Right ventricle myocardium inferior (tissue), 1 donor: ENCODE results near the gene LMO7. TPM values are rescaled to one million over a fixed set of nuclear protein-coding genes. Genes with fewer than 3 reads are reported as not detected.

Source experiments
- ATAC-seq: fragments of 200-7000 bp; cut with Tn5 transposase; one replicate; pipeline ENCODE4 v1.9.1; 2020; ENCODE audit warnings: mild to moderate bottlenecking, moderate library complexity
- DNase-seq: peaks from one replicate; pipeline ENCODE4 v3.0.0; 2021; ENCODE audit errors: missing footprints
- intact Hi-C: fragments of 100-400 bp; cut with DNase I; formaldehyde crosslinking; loops from one replicate; pipeline ENCODE4 v1.11.0; 2022
- long read RNA-seq: library from polyadenylated mRNA; unstranded; transcript quantifications from one replicate; pipeline ENCODE4 v2.0.0, GENCODE V29; 2021
- total RNA-seq: library from RNA; stranded (reverse); fragmentation: NEBNext Ultra II Directional; extraction: Animal tissue kit (Norgen Biotek cat#: 25700); gene quantifications from one replicate; pipeline ENCODE4 v1.2.1, GENCODE V29; 2021
- donor health status: DM: no; HTN: yes; CAD: no; lungs with severe emphysema.

LMO7 gene
- 392 TPM for total RNA-seq
- long read RNA-seq, partial matches to known transcripts: 28 of 43 reads
- long read RNA-seq, other reads (novel, unspliced or antisense): 12 of 43 reads

DNA sequence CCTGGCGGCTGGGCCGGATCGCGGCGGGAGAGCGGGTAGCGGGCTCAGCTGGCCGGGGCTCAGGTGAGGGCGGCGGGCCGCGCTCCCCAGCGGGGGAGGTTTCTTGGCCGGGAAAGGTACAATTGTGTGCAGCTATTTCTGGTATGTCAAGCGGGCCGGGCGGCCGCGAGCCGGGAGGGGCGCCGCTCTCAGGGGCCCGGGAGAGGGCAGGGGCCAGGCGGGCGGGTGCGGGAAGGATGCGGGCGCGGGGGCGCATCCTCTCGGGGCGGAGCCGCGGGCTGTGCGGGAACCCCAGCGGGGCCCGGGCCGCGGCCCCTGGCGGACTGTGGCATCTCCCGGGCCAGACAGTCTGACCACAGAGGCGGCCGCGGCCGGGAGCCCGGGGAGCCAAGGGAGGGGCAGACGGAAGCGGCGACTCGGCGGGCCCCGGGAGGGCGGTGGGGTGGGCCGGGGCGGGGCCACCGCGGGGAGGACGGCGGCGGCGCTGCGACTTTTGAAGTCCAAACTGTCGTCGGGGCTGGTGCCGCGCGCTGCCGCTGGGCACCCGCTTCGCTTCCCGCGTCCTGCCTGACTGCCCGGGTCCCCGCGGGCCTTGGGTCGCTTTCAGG lies at the start of gene LMO7:
LMO7 (plus strand) TSS at position 503 of the 608 bp plus-strand sequence. CDS start 328 bp downstream, outside the sequence.
- ATAC-seq: peak; percentile 69
- intact Hi-C loops: no loop called here
- DNase-seq: peak; percentile 75

DNA sequence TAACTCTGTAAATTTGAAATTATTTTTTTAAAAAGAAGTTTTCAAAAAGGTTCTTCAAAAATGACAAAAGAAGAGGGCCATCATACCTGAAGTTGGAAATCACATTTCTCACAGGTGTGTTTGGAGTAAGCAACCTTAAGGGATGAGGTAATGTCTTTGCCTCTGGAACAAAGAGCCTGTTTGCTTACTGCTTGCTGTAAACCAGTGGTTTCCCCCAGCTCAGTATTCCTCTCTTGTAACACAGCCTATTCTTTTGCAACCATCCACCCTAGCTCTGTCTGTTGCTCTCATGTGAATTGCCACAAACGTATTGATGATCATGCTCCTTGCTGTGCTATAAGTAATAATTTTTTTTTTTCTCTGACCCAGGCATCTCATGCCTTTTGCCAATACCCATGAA lies 48.5 kb upstream of the LMO7 start:
- no peak for ATAC-seq
- intact Hi-C loops: no loop called here
- no peak for DNase-seq

DNA sequence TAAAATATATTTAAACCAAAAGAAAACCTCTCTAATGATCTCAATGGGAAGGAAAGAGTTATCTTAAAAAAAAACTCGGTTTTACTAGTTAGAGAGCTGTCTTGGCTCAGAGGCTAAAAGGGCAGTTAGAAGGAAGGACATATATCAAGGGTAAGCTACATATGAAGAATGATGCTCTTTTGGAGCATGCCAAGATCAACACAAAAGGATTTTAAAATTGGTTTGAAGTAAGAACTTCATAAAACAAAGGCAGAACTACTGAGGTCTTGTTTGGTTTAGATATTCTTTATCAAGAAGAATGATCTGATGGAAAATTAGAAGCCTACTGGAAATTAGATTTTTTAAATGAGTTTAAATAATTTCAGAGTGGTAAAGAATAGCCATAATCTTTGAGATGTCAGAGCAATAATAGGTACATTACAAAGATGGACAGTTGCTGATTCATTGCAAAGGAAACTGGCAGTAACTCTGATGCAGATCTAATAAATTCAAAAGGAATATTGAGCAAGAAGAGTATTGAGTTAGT lies 39.4 kb upstream of the LMO7 start:
- intact Hi-C loops: no loop called here
- ATAC-seq: no peak
- no peak for DNase-seq

DNA sequence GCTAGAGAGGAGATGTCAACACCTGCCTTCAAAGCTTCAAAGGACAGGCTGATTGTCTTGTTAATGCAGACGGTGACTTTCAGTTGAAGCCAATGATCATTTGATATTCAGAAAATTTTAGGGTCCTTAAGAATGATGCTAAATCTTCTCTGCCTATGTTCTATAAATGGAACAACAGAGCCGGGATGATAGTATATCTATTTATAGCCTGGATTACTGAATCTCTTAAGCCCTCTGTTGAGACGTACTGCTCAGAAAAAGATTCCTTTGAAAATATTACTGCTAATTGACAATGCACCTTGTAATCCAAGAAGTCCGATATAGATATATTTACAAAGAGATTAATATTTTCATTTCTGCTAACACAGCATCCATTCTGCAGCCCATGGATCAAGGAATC lies 35.8 kb upstream of the LMO7 start:
- intact Hi-C loops: no loop called here
- no peak for ATAC-seq
- DNase-seq: no peak

DNA sequence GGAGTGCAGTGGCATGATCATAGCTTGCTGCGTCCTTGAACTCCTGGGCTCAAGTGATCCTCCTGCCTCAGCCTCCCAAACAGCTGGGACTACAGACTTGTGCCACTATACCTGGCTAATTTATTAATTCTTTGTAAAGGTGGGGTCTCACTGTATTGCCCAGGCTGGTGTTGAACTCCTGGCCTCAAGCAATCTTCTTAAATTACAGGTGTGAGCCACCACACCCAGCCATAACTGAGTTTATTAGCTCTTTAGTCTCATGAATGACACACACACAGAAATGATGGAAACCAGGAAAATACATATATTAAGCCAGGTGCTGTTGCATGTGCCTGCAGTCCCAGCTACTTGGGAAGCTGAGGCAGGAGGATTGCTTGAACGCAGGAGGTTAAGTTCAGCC lies 33.1 kb upstream of the LMO7 start:
- intact Hi-C loops: no loop called here
- no peak for ATAC-seq
- DNase-seq: no peak

DNA sequence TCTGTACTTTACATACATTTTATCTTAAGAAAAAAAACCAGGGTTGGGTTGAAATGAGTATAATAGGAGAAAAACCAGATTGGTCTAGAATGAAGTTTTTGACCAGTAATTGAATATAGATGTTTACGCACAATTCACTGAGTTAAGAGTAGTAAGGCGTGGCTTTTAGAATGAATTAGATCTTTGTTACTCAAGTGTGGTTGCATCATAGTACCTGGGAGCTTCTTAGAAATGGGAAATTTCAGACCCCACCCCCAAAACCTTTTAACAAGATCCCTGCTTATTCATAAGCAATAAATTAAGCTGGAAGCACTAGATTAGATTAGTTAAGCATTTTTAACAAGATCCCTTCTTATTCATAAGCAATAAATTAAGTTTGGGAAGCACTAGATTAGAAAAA lies 28.7 kb upstream of the LMO7 start:
- ATAC-seq: no peak
- intact Hi-C loops: no loop called here
- no peak for DNase-seq

DNA sequence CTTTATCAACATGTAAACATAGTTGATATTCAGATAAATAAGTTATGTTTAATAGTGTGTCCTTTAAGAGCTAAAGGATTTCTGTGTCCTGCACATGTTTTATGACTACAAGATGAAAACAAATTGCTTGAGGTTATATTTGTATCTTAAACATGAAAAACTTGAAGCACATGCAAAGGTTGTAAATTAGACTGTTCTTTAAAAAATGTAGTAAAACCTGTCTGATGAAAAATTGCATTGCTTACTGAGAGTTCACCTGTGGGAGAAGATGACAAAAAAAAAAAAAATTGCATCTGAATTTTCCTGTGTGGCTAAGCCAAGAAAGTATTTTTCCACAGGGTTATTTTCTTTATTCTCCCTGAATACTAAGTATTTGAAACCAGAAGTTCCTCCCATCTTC lies 25.7 kb upstream of the LMO7 start:
- ATAC-seq: no peak
- intact Hi-C loops: no loop called here
- no peak for DNase-seq

DNA sequence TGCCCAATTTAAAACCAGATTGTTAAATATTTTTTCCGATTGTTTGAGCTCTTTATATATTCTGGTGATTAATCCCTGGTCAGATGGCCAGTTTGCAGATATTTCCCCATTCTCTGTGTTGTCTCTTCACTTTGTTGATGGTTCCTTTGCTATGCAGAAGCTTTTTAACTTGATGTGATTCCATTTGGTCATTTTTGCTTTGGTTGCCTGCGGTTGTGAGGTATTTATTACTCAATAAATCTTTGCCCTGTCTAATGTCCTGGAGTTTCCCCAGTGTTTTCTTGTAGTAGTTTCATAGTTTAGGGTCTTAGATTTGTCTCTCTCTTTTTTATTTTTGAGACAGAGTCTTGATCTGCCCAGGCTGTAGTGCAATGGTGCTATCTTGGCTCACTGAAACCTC lies 23.8 kb upstream of the LMO7 start:
- ATAC-seq (no peak), DNase-seq (no peak)
- intact Hi-C loops: no loop called here

DNA sequence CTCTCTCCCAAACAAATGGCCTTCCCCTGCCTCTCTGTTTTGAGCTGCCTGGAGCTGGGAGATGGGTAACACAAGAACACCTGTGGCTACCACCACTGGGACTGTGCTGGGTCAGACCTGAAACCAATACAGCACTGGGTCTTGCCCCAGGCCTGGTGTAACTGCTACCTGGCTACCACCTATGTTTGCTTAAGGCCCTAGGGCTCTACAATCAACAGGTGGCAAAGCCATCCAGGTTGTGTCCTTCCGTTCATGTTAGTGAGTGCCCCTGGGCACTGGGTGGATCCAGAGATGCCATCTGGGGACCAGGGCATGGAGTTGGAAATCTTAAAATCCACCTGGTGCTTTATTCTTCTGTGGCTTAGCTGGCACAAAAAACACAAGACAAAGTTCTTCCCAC lies 18.9 kb upstream of the LMO7 start:
- intact Hi-C loops: no loop called here
- no peak for DNase-seq
- ATAC-seq: no peak

DNA sequence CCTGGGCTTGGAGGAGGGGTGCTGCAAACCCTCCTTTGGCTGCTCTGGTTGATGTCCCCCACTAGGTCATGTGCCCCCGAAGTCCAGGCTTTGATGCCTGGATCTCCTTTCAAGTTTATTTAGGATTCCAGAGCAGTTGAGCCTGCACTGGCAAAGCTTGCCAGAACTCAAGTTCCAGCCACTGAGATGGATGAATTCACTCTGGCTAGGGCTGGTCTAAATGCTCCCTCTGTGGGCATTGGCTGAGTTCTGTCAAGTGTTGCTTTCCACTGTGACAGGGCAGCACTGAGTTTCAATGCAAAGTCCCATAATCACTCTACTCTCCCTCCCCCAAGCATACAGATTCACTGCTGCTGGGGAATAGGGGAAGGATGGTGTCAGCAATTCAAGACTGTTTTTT lies 17.8 kb upstream of the LMO7 start:
- no peak for DNase-seq
- ATAC-seq: no peak
- intact Hi-C loops: no loop called here

DNA sequence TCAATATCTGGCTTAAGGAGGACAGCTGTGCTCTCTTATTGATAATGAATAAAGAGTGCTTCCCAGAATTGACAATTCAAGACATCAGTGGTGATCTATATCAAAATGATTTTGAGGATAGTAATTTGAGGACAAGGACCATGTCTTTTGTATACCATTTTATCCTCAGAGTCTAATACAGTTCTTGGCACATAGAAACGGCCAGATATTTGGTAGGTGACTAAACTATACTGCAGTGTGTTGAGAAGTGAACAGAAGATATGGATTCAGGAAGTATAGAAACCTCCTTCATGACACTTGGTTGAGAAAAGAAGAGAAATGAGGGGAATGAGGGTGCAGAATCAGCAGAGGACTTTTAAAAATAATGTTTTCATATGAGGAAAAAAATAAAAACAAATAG lies 16.1 kb upstream of the LMO7 start:
- no peak for ATAC-seq
- intact Hi-C loops: no loop called here

DNA sequence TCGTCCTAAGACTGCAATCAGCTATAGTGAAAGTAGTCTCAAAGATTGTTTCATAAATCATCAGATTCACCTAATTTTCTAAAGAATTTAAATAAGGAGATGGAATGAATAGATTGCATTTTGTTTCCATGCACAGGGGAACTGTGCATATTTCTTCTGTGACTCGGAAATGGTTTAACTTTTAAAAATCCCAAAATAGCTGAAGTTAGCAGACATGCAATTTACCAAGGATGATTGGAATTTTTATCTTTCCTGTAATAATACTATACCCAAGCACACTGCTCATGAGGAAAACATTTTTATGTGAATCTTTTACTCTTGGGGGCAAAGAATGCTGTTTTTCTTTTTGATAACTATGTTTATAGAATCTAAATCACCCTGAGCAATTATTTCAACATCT lies 15.0 kb upstream of the LMO7 start:
- ATAC-seq (no peak), DNase-seq (no peak)
- intact Hi-C loops: no loop called here

More for the DNA sequence above, 16.1 kb upstream of the LMO7 start:
- no peak for DNase-seq

DNA sequence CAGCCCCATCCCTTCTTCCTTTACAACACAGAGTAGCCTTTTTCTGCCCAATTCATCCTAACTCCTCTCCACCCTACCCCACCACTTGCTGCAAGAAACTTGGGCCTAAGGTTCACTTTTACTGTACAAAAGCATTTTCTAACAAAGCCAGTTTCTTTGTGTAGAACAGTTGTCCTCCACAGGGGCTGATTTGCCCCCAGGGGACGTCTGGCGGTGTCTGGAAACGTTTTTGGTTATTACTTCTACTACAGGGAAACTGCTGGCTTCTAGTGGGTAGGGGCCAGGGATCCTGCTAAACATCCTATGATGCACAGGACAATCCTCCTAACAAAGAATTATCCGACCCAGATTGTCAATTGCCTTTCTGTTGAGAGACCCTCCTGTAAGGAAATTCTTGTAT lies 7.3 kb upstream of the LMO7 start:
- intact Hi-C loops: no loop called here
- DNase-seq (no peak), ATAC-seq (no peak)

DNA sequence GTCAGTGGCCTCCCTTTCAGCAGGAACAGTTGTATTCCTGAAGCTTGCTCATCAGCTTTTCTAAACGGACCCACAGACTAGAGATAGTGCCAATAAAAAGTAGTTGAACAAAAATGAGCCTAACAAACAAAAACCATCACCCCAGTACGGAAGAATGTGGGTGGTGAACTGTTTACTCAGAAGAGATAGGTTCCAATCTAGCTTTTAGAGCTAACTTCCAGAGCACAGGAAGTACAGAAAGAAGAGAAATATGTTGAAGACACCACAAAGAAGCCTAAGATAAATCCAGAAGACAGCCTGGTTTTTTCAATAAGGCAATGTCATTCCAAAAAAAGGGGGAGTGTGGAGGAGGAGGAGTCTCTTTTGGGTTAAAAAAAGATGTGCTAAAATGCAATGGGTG lies 2.8 kb upstream of the LMO7 start:
- DNase-seq (no peak), ATAC-seq (no peak)
- intact Hi-C loops: no loop called here

DNA sequence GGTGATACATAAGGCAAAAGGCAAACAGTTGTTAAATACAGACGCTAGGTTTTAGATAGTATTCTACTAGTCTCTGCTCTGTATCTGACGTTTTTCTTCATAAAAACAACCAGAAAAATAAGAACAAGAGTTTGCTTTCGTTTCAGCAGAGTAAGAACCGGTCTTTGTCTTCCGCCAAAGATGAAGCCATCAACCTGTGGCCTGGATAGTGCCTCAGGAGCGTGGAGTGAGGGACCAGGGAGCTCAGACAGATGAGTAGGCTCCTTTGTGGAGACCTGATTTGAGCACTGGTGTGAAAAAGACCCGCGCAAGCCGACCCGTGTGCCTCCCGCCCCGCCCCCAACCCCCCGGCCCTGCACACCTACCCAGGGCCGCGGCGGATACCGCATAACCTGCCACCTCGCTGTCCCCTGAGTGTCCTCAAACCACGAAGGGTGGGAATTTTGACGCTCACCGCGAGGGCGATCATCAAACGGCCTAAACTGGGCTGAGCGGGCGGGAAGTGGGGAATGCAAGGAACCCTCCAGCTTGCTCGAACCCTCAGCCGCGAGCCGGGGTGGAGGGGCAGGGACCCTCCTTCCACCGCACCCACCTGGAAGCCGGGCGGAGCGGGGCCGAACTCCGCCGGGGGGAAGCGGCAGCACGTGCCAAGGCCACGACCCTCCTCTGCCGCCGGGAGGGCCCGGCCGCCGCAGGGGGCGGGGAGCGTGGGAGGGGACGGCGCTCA lies 866 bp upstream of the LMO7 start:
- intact Hi-C loops: no loop called here

DNA sequence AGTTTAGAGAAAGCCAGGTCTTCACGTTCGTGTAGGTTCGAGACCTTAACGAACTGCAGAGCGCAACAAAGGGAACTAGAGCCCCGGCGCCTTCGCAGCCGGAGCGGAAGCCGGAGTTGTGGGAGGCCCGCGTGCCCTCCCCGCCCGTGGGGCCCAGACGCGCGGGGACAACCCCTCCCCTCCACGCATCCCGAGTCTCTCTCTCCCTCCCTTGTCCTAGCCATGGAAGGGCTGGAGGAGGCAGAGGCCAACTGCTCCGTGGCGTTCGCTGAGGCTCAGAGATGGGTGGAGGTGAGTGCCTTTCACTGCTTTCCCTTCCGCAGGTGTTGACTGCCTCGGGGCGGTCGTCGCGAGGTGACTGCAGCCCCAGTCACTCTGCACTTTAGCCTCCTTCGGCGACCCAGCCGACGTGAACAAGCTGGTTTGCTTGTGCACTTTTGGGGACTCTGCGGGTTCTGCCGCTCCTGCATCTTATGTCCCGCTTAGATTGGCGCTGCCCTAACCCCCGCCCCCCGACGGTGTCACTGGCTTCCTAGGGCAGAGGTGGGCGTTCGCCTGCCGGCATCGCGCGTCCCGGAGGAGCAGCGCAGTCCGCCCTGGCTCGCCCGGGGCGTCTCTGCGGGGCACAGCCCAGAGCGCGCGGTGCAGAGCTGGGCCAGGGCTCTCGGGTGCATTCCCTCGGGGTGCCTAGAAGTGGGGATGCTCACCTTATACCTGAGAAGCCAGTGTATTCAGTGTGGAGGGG lies 478 bp downstream of the LMO7 start:
- peak; percentile 47 for ATAC-seq
- intact Hi-C loops: no loop called here
- peak; percentile 68 for DNase-seq

More for the DNA sequence above, 866 bp upstream of the LMO7 start:
- no peak for DNase-seq
- peak; percentile 22 for ATAC-seq

DNA sequence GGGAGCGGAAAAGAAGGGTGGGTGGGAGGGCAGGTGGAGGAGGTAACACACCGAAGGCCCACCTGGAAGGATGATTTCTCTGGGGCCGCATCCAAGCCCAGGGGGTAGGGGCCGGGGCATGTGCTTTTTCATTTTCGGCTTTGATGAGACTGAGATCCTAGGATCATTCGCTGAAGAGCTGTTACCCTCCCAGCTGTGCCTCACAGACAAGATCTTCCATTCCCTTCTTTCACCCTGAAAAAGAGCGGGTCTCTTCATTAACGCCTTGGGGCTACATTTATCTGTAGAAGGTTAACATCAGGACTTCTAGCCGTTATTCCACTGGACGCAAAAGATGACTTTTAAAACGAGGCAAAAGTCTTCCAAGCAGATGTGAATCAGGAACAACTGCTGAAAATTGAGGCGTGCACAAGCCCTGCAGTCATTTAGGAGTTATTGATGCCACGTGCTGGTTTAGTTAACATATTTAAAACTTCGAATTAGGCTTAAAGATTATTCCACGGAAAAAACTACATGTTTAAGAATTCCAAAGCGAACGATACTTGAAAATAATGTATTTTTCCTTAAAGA lies 1.1 kb downstream of the LMO7 start:
- intact Hi-C loops: no loop called here
- DNase-seq: no peak
- no peak for ATAC-seq

DNA sequence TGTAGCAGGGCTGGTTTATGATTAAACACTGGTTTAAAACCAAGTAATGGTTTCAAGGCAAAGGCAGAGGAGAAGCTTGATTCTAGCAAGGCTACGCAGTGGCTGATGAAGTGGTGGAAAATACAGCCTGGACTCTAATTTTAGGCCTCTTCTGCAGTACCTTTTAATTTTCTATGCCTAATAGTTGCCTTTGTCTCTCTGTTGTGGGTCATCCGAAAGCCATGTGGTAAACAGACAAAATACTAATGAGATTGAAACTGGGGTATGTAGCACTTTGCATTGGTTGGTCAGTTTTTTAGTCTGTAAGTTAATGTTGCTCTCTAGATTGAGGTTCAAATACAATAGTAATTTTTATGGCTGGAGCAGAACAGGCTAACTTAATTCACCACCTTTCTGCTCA lies 3.3 kb downstream of the LMO7 start:
- intact Hi-C loops: no loop called here
- no peak for DNase-seq
- no peak for ATAC-seq

DNA sequence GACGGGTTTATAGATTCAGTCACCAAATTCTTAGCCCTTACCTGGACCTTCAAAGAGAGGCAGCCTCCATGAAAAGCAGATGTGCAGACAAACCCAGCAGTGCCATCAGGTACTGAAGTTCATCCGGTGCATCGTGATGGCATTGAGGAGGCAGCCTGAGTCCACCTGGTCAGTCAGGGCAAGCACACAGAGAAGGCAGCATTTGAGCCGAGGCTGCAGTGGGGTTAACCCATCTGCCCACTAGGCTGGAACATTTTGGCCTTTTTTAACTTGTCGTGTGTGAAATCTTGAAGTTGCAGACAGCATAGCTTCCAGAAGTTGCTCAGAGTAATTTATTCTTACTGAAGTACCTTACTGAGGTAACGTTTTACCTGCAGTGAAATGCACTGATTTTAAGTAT lies 4.9 kb downstream of the LMO7 start:
- DNase-seq: no peak
- ATAC-seq: no peak
- intact Hi-C loops: no loop called here
